BLaER1 treated with 17β-estradiol and CSF1 and Interleukin-3, amounts not matched to agents 10 nM and 100 nM (cell line): ENCODE data around the gene CD247.

Experiments
- H3K27ac ChIP-seq, 11 experiments: shearing (Covaris generic); formaldehyde crosslinking; 2 replicates each; pipeline ENCODE4 v1.8.1; 2022
- H3K27me3 ChIP-seq, 11 experiments: shearing (Covaris generic); formaldehyde crosslinking; 2 replicates each; pipeline ENCODE4 v1.8.1; 2022
- H3K36me3 ChIP-seq, 11 experiments: shearing (Covaris generic); formaldehyde crosslinking; 2 replicates each; pipeline ENCODE4 v1.8.1; 2022
- H3K4me1 ChIP-seq, 10 experiments: shearing (Covaris generic); formaldehyde crosslinking; 2 replicates each; pipeline ENCODE4 v1.8.1; 2022
- H3K4me2 ChIP-seq, 11 experiments: shearing (Covaris generic); formaldehyde crosslinking; 2 replicates each; pipeline ENCODE4 v1.8.1; 2022
- H3K4me3 ChIP-seq, 10 experiments: shearing (Covaris generic); formaldehyde crosslinking; 2 replicates each; pipeline ENCODE4 v1.8.1; 2022
- H3K9ac ChIP-seq, 11 experiments: shearing (Covaris generic); formaldehyde crosslinking; 2 replicates each; pipeline ENCODE4 v1.8.1; 2022
- H3K9me3 ChIP-seq, 11 experiments: shearing (Covaris generic); formaldehyde crosslinking; replicated peaks in 1 of 11; 2 replicates each; pipeline ENCODE4 v1.8.1; 2022
- H4K20me1 ChIP-seq, 11 experiments: shearing (Covaris generic); formaldehyde crosslinking; 2 replicates each; pipeline ENCODE4 v1.8.1; 2022
- Cebpa-rat ChIP-seq, 11 experiments: shearing (Covaris generic); IDR thresholded peaks; 2 replicates each; pipeline ENCODE4 v1.8.1; 2022

The CD247 gene

DNA sequence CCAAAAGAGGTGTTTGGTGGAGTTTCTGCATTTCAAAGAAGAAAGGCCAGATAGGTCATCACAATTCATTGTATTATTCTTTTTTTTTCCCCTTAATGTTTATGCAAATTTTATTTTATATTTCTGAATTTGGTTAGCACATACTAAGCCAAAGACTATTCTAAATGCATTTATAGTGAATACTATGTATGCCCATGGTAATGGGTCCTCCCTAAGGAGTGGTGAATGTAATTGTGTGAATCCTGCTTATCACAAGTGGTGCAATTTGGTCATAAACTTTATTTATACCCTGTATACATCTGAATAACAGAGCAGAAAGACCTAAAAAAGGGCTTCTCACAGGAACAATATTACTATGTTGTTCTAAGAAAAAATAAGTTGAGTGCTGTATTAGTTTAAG, 99.1 kb downstream of the CD247 start:
- Histone ChIP-seq H3K36me3 (peaks cover 8 to 60% (median 28%) of the 10 kb centered on the region in 11 experiments; a peak in 21 of 22 replicates), H3K27ac (no peak overlapping the region), H3K4me3 (no peak overlapping the region), H3K4me1 (peaks cover 7 to 48% (median 33%) of the 10 kb centered on the region in 10 experiments), H4K20me1 (no peaks in the 10 kb centered on the region), H3K4me2 (peak overlapping the region in 5 of 11 experiments; percentile 5 to 87 (median 76); a peak in 6 of 22 replicates), H3K9me3 (no peaks in the 10 kb centered on the region), H3K9ac (no peak overlapping the region), H3K27me3 (no peaks in the 10 kb centered on the region)
- no peak for TF ChIP-seq Cebpa-rat (IDR thresholded peaks at IDR 0.05)

GRCh38 chr1:167418391-167418790, 99.9 kb downstream of the CD247 start:
- Histone ChIP-seq H4K20me1 (no peaks in the 10 kb centered on the region), H3K4me2 (peak overlapping the region in 9 of 11 experiments; percentile 40 to 87 (median 75); a peak in 19 of 22 replicates), H3K4me3 (no peak overlapping the region), H3K9ac (peak overlapping the region in 2 of 11 experiments; percentile 9 to 21; a peak in 2 of 22 replicates), H3K36me3 (peaks cover 14 to 60% (median 33%) of the 10 kb centered on the region in 11 experiments; a peak in 21 of 22 replicates), H3K4me1 (peaks cover 7 to 41% (median 31%) of the 10 kb centered on the region in 10 experiments), H3K9me3 (no peaks in the 10 kb centered on the region), H3K27ac (no peak overlapping the region), H3K27me3 (no peaks in the 10 kb centered on the region)
- no peak for TF ChIP-seq Cebpa-rat (IDR thresholded peaks at IDR 0.05)

GRCh38 chr1:167416506-167416905, 101.8 kb downstream of the CD247 start:
- no peak for TF ChIP-seq Cebpa-rat (IDR thresholded peaks at IDR 0.05)
- Histone ChIP-seq H3K27ac (no peak overlapping the region), H3K27me3 (no peaks in the 10 kb centered on the region), H3K36me3 (peaks cover 32 to 64% (median 41%) of the 10 kb centered on the region in 11 experiments), H4K20me1 (no peaks in the 10 kb centered on the region; a peak in 1 of 22 replicates), H3K9me3 (no peaks in the 10 kb centered on the region), H3K4me3 (no peak overlapping the region), H3K4me2 (peak overlapping the region in 7 of 11 experiments; percentile 38 to 87 (median 76); a peak in 10 of 22 replicates), H3K9ac (no peak overlapping the region), H3K4me1 (peaks cover 7 to 41% (median 31%) of the 10 kb centered on the region in 10 experiments)

GRCh38 chr1:167413328-167413727, 105.0 kb downstream of the CD247 start:
- H3K36me3 ChIP-seq: peaks cover 41 to 85% (median 51%) of the 10 kb centered on the region in 11 experiments
- no peak overlapping the region for H3K27ac ChIP-seq
- no peak overlapping the region for H3K4me3 ChIP-seq
- no peaks in the 10 kb centered on the region for H3K27me3 ChIP-seq
- no peaks in the 10 kb centered on the region for H3K9me3 ChIP-seq
- H4K20me1 ChIP-seq: no peaks in the 10 kb centered on the region; a peak in 1 of 22 replicates
- TF ChIP-seq Cebpa-rat (IDR thresholded peaks at IDR 0.05): no peak
- H3K4me2 ChIP-seq: no peak overlapping the region
- no peak overlapping the region for H3K9ac ChIP-seq
- peaks cover 0 to 28% (median 20%) of the 10 kb centered on the region in 10 experiments; a peak in 18 of 20 replicates for H3K4me1 ChIP-seq

- Histone ChIP-seq H3K27me3 (no peaks in the 10 kb centered on the region), H3K4me2 (no peak overlapping the region), H3K9ac (no peak overlapping the region), H3K27ac (no peak overlapping the region), H3K36me3 (peaks cover 41 to 90% (median 55%) of the 10 kb centered on the region in 11 experiments), H3K4me1 (peaks cover 0 to 24% (median 16%) of the 10 kb centered on the region in 10 experiments; a peak in 16 of 20 replicates), H4K20me1 (no peaks in the 10 kb centered on the region; a peak in 1 of 22 replicates), H3K4me3 (no peak overlapping the region), H3K9me3 (no peaks in the 10 kb centered on the region)
- TF ChIP-seq Cebpa-rat (IDR thresholded peaks at IDR 0.05): no peak
Measured at GRCh38 chr1:167412920-167413319, 105.4 kb downstream of the CD247 start.

DNA sequence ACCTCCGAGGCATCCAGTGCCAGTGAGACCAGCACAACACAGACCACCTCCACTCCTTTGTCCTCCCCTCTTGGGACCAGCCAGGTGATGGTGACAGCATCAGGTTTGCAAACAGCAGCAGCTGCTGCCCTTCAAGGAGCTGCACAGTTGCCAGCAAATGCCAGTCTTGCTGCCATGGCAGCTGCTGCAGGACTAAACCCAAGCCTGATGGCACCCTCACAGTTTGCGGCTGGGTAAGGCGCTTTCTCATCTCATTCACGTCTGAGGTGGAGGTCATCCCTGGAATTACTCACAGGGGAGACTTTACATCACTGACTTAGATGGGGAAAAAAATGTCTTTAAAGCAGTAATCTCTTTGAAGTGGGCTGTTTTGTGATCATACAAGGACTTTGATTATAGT, 106.3 kb downstream of the CD247 start:
- no peak overlapping the region for H3K4me2 ChIP-seq
- no peak overlapping the region for H3K9ac ChIP-seq
- peaks cover 47 to 96% (median 63%) of the 10 kb centered on the region in 11 experiments for H3K36me3 ChIP-seq
- peaks cover 0 to 15% (median 8%) of the 10 kb centered on the region in 10 experiments; a peak in 15 of 20 replicates for H3K4me1 ChIP-seq
- no peaks in the 10 kb centered on the region for H3K9me3 ChIP-seq
- H4K20me1 ChIP-seq: no peaks in the 10 kb centered on the region; a peak in 1 of 22 replicates
- H3K27me3 ChIP-seq: no peaks in the 10 kb centered on the region
- no peak overlapping the region for H3K27ac ChIP-seq
- H3K4me3 ChIP-seq: no peak overlapping the region
- TF ChIP-seq Cebpa-rat (IDR thresholded peaks at IDR 0.05): no peak

DNA sequence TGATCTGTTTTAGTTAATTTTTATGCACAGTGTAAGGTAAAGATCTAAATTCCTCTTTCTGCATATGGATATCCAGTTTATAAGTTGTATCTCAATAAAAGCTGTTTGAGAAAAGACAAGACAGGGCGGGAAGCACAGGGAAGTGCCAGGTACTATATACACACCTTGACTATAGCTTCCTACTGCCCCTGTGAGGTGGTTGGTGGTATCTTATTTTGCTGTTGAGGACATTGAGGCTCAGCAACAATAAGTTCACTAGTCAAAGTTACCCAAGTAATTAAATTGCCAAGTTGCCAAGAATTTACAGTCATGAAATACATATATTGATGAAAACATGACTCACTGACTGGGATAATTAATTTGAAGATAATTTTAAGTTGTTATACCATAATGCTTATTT, 109.1 kb downstream of the CD247 start:
- no peaks in the 10 kb centered on the region for H3K27me3 ChIP-seq
- no peak overlapping the region for H3K9ac ChIP-seq
- H3K4me2 ChIP-seq: no peak overlapping the region
- no peak overlapping the region for H3K27ac ChIP-seq
- peaks cover 44 to 98% (median 68%) of the 10 kb centered on the region in 11 experiments for H3K36me3 ChIP-seq
- 0 out of 20 replicates have a peak, but pooled peaks cover 0 to 4% (median 0%) of the 10 kb centered on the region in 10 experiments for H3K4me1 ChIP-seq
- H3K9me3 ChIP-seq: no peaks in the 10 kb centered on the region
- TF ChIP-seq Cebpa-rat (IDR thresholded peaks at IDR 0.05): no peak
- H4K20me1 ChIP-seq: no peaks in the 10 kb centered on the region; a peak in 1 of 22 replicates
- H3K4me3 ChIP-seq: no peak overlapping the region

- no peaks in the 10 kb centered on the region; a peak in 1 of 22 replicates for H4K20me1 ChIP-seq
- 0 out of 20 replicates have a peak, but pooled peaks cover 0 to 5% (median 0%) of the 10 kb centered on the region in 10 experiments for H3K4me1 ChIP-seq
- no peak overlapping the region for H3K4me3 ChIP-seq
- no peak overlapping the region for H3K27ac ChIP-seq
- H3K9ac ChIP-seq: no peak overlapping the region
- no peak overlapping the region for H3K4me2 ChIP-seq
- H3K36me3 ChIP-seq: peaks cover 37 to 96% (median 62%) of the 10 kb centered on the region in 11 experiments
- H3K27me3 ChIP-seq: no peaks in the 10 kb centered on the region
- H3K9me3 ChIP-seq: no peaks in the 10 kb centered on the region
- TF ChIP-seq Cebpa-rat (IDR thresholded peaks at IDR 0.05): no peak
Measured at GRCh38 chr1:167408355-167408754, 110.0 kb downstream of the CD247 start.

DNA sequence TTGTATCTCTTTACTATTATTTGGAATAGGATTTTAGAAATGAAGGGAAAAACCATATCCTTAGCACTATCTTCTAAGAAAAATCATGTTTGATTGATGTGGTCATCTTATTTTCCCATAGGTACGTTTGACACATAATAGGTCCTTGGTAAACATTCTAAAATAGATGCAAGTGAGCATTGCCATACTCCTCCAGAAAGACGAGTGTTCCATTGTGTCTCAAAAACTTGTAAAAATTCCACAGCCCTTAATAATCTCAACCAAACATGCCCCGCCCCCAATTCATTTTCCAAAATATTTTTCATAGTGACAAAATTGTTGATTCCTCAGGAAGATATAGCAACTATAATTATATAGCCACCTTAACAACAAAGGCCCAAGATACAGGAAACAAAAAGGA, 113.4 kb downstream of the CD247 start:
- no peak overlapping the region for H3K4me2 ChIP-seq

More for the DNA sequence above, 113.4 kb downstream of the CD247 start:
- Histone ChIP-seq H4K20me1 (no peaks in the 10 kb centered on the region), H3K9me3 (no peaks in the 10 kb centered on the region), H3K27me3 (no peaks in the 10 kb centered on the region), H3K4me1 (0 out of 20 replicates have a peak, but pooled peaks cover 0 to 5% (median 0%) of the 10 kb centered on the region in 10 experiments), H3K4me3 (no peak overlapping the region), H3K36me3 (peaks cover 43 to 92% (median 71%) of the 10 kb centered on the region in 11 experiments; a peak in 21 of 22 replicates), H3K27ac (no peak overlapping the region), H3K9ac (no peak overlapping the region)
- no peak for TF ChIP-seq Cebpa-rat (IDR thresholded peaks at IDR 0.05)
